ENCODE results near the gene XYLT1. TPM values are rescaled to one million over a fixed set of nuclear protein-coding genes. Genes with fewer than 3 reads are reported as not detected.
A peak's percentile ranks its signal among the peaks of the same experiment; 100 is the strongest.

The XYLT1 gene
- total RNA-seq, 4 donors from 2014 or later, result 5.6 to 14.9 (median 10.8) TPM

GRCh38 chr16:17469741-17470181, 999 bp downstream of the XYLT1 start:
- peak in 1 of 2 donors; percentile 24 for DNase-seq
- Histone ChIP-seq H3K27ac (peak overlapping the region in 1 of 3 donors; percentile 13), H3K4me1 (peaks cover 12 to 23% of the 10 kb centered on the region in 2 donors), H3K4me3 (replicated peaks in 1 of 3) (peak overlapping the region; percentile 32 to 56 (median 42)), H3K36me3 (no peaks in the 10 kb centered on the region), H3K27me3 (no peaks in the 10 kb centered on the region), H3K9me3 (no peaks in the 10 kb centered on the region)
- intact Hi-C loops (cut with DNase I), result loop anchor here (5.0 kb wide), 1 partner anchor 277 kb away; no protein-coding TSS in a partner anchor
- WGBS, 2 donors, result 5 to 7% methylated on average over 12 to 15 of the region's 16 CpGs
- TF ChIP-seq CTCF (IDR thresholded peaks at IDR 0.05) (no peak), POLR2A (IDR thresholded peaks at IDR 0.05) (no peak)

- DNase-seq, result no peak
- peaks cover 12 to 23% of the 10 kb centered on the region in 2 donors for H3K4me1 ChIP-seq
- TF ChIP-seq CTCF (IDR thresholded peaks at IDR 0.05), result no peak
- no peak for TF ChIP-seq POLR2A (IDR thresholded peaks at IDR 0.05)
- no peaks in the 10 kb centered on the region for H3K36me3 ChIP-seq
- intact Hi-C loops (cut with DNase I), result loop anchor here (5.0 kb wide), 1 partner anchor 277 kb away; no protein-coding TSS in a partner anchor
- peak overlapping the region in 1 of 3 donors; percentile 13 for H3K27ac ChIP-seq
- no peaks in the 10 kb centered on the region for H3K9me3 ChIP-seq
- 48 to 58% methylated on average over 17 to 18 of the region's 18 CpGs for WGBS, 2 donors
- H3K27me3 ChIP-seq, result no peaks in the 10 kb centered on the region
- peak overlapping the region; percentile 32 to 56 (median 42) for H3K4me3 ChIP-seq (replicated peaks in 1 of 3)
Measured at GRCh38 chr16:17469011-17469740, 1.6 kb downstream of the XYLT1 start.

GRCh38 chr16:17468611-17469010, 2.1 kb downstream of the XYLT1 start:
- Histone ChIP-seq H3K27ac (no peak overlapping the region), H3K4me3 (replicated peaks in 1 of 3) (peak overlapping the region in 1 of 3 donors; percentile 56), H3K9me3 (no peaks in the 10 kb centered on the region), H3K4me1 (peaks cover 12 to 23% of the 10 kb centered on the region in 2 donors), H3K36me3 (no peaks in the 10 kb centered on the region), H3K27me3 (no peaks in the 10 kb centered on the region)
- 66 to 73% methylated on average over 7 of the region's 7 CpGs for WGBS, 2 donors
- intact Hi-C loops (cut with DNase I), result loop anchor here (5.0 kb wide), 1 partner anchor 276 kb away; no protein-coding TSS in a partner anchor
- no peak for TF ChIP-seq POLR2A (IDR thresholded peaks at IDR 0.05)
- TF ChIP-seq CTCF (IDR thresholded peaks at IDR 0.05), result no peak
- no peak for DNase-seq

GRCh38 chr16:17467923-17468540, 2.7 kb downstream of the XYLT1 start:
- intact Hi-C loops (cut with DNase I), result loop anchor here (2.0 to 5.0 kb wide), 2 partner anchors 189 to 276 kb away; no protein-coding TSS in a partner anchor
- peaks cover 12 to 23% of the 10 kb centered on the region in 2 donors for H3K4me1 ChIP-seq
- H3K27me3 ChIP-seq, result no peaks in the 10 kb centered on the region

More at GRCh38 chr16:17467923-17468540, 2.7 kb downstream of the XYLT1 start:
- 27 to 33% methylated on average over 6 of the region's 6 CpGs for WGBS, 2 donors
- Histone ChIP-seq H3K27ac (no peak overlapping the region), H3K4me3 (replicated peaks in 1 of 3) (no peak overlapping the region), H3K36me3 (no peaks in the 10 kb centered on the region), H3K9me3 (no peaks in the 10 kb centered on the region)
- peak; percentile 69 to 75 for DNase-seq
- TF ChIP-seq CTCF (IDR thresholded peaks at IDR 0.05) (peak in 5 of 6 experiments; percentile 29 to 78 (median 63)), POLR2A (IDR thresholded peaks at IDR 0.05) (no peak)

Data from thyroid gland (tissue), 4 donors.